GM19043 (cell line): ENCODE results near the gene PLEKHA8.
"Not testable (repeated sequence)": the region's sequence is repeated elsewhere in the genome, so short reads cannot be mapped to it uniquely, and the experiment has no call there.

Experiments used
- ATAC-seq: cut with Tn5 transposase; IDR thresholded peaks from one replicate; pipeline ENCODE4 v1.9.1; 2021; ENCODE audit warnings: low read depth; ENCODE audit not compliant: unreplicated experiment

The PLEKHA8 gene

GRCh38 chr7:30093420-30093952 is 65.3 kb downstream of the PLEKHA8 start:
- no peak for ATAC-seq

- not testable (repeated sequence) for ATAC-seq
These were observed 70.4 kb downstream of the PLEKHA8 start for GRCh38 chr7:30098599-30098998.

GRCh38 chr7:30102281-30102680 is 74.1 kb downstream of the PLEKHA8 start:
- ATAC-seq: no peak

- ATAC-seq: no peak
These were observed 75.9 kb downstream of the PLEKHA8 start for GRCh38 chr7:30104157-30104556.

DNA sequence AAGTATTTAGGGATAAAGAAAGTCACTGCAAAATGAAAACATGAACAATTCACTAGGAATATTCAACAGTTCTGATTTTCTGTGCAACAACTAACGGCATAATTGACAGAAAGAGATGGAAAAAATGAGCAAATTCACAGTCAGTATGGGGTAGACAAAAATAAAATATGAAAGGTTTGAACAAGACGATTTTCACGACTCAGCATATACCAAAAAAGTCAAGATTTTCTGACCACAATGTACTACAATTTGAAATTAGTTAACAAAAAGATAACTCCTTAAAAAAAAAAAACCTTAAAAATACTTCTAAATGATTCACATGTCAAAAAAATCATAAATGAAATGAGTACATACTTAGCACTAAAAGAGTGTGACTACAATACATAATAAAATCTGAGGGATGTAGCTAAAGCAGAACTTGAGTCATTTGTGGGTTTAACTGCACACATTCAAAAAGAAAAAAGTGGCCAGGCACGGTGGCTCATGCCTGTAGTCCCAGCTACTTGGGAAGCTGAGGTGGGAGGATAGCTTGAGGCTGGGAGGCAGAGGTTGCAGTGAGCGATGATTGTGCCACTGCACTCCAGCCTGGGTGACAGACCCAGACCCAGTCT is 84.0 kb downstream of the PLEKHA8 start:
- ATAC-seq: no peak

DNA sequence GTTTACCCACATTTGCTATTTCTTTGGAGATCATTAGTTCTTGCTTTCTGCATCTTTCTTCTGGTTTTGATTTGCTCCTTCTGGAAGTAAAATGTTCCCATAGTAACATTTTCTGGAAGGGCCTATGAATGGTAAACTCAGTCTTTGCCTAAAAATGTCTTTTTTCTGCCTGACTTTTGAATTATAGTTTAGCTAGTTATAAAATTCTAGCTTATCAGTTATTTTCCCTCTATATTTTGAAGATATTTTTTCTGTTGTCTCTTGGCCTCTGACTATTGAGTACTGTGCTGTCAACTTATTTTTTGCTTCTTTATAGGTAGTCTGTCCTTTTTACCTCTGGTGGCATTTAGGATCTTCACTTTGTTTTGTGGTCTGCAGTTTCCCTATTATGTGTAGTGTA is 84.9 kb downstream of the PLEKHA8 start:
- ATAC-seq: no peak

DNA sequence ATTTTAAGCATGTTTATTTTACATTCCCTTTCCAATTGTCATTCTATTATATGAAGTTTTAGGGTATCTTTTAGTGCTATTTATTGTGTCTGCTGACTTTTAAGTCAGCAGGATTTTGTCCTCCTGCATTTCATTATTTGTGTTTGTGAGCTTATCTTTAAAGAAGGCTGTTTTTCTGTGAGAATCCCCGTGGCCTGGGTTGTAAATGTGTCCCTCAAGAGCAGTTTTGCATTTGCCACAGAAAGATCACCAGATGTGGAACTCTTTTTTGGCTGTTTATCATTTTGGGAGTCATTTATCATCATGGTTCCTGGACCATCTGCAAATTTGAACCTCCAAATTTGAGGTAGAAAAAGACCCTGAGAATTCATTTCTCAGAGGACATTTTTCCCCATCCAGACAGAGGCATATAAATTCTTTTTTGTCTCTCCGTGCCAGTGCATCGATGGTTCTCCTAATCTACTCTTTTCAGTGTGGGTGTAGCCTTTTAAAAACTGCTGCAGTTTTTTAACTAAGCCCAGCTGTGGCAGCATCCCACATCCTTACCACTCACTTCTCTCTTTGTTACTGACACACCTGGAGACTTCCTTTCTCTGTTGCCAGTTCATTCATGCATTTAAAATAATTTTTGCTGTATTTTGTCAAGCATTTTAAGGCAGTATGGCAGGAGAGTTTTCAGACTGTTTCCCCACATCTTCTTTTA is 86.5 kb downstream of the PLEKHA8 start:
- no peak for ATAC-seq

DNA sequence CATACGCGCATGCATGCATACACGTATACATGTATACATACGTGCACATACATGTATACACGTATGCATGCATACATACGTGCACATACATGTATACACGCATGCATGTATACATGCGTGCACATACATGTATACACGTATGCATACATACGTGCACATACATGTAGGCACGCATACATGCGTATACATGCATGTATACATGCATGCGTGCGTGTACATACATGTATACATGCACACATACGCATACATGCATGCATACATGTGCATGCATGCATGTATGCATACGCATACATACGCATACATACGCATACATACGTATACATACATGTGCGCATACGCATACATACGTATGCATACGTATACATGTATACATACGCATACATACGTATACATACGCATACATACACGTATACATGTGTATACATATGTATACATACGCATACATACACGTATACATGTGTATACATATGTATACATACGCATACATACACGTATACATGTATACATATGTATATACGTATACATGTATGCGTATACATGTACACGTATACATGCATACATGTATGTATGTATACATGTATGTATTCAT is 87.6 kb downstream of the PLEKHA8 start:
- ATAC-seq: no peak

DNA sequence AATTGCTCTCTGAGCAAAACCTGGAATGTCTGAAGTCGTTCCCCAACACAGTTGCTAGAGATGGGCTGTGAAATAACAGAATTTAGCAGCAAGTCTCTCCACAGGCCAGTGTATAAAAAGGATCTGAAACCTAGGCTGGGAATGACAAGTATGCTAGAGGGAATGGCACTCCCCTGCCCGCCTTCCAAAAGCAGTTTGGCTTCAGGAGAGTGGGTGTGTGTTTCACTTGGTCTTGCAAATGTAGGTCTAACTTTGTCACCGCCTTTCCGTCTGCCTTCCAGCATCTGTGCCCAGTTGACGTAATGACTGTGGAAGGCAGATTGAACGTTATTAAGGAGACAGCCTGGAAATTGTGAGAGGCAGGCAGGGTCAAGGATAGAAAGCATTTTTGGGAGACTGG is 88.6 kb downstream of the PLEKHA8 start:
- ATAC-seq: no peak

DNA sequence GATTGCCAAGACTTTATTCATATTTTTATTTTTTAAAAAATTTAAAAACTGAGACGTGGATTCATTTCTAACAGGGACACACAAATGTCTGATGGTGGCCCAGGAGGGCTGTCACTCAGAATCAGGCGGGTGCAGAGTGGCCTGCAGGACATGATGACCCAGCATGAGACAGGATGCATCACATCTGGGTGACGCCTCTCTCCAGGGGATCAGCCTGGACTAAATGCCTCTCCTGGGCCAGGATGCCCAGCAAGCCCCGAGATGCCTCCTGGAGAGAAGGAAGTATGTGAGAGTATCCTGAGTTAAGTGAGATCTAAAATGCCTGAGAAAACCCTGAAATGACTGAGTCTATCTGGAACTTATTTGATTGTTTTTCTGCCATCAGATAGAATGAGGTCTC is 89.7 kb downstream of the PLEKHA8 start:
- no peak for ATAC-seq

DNA sequence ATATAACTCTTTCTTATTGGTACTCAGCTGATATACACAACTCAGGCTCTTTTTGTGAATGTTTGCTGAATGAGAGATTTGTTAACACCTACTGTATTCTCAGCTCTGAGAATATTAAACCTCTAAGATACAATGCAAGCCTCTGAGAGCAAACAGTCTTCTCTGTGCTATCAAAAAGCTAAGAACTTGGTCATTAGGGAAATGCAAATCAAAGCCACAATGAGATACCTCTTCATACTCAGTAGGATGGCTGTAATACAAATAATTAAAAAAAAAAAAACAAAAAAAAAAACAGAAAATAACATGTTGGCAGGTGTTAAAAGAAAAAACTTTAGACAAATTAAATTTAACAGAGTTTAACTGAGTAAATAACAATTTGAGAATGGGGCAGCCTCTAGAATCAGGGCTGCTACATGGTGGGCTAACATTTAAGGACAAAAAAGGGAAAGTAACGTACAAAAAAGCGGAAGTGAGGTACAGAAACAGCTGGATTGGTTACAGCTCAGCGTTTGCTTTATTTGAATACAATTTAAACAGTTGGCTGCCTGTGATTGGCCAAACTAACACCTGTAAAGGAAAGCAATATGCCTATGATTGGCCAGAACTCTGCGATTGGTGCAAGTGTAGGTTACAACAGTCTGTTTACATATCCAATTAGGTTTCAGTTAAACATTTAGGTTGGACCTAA is 91.8 kb downstream of the PLEKHA8 start:
- no peak for ATAC-seq

DNA sequence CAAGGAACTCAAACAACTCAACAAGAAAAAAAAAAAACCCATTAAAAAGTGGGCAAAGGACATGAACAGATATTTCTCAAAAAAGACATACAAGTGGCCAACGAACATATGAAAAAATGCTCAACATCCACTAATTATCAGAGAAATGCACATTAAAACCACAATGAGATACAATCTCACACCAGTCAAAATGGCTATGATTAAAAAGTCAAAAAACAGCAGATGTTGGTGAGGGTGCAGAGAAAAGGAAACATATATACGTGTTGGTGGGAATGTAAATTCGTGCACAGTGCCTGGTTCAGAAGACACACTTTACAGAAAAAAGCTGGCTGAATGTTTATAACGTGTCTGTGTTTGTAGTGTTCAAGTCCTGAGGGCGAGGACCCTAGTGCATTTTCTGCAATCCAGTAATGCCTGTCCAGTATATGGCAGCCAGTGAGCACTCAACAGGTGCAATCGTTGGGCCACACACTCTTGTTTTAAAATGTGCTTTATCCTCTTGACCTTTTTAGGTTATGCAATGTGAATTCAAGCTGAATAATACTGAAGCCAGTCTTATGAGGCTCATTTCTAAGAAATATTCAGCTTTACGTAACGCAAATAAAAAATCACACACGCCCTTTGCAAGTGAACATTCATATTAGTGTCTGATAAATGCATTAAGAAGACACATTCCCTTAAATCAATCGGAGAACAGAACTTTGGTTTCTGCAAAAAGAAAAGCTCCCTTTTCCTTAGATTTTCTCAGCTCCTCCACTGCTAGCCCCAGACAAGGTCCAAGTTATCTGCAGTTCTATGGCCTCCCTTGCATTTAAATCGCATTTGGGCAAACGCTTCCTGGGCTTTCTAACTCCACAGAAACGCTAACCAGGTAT is 105.8 kb downstream of the PLEKHA8 start:
- ATAC-seq: no peak

- ATAC-seq: peak; percentile 80
These were observed 106.5 kb downstream of the PLEKHA8 start, which contains the start of gene MTURN for GRCh38 chr7:30134611-30135300. Gene MTURN (plus strand): TSS chr7:30134986. CDS start chr7:30135137, 151 bp downstream.

- peak; percentile 14 for ATAC-seq
These were observed 107.3 kb downstream of the PLEKHA8 start for GRCh38 chr7:30135301-30136116.

DNA sequence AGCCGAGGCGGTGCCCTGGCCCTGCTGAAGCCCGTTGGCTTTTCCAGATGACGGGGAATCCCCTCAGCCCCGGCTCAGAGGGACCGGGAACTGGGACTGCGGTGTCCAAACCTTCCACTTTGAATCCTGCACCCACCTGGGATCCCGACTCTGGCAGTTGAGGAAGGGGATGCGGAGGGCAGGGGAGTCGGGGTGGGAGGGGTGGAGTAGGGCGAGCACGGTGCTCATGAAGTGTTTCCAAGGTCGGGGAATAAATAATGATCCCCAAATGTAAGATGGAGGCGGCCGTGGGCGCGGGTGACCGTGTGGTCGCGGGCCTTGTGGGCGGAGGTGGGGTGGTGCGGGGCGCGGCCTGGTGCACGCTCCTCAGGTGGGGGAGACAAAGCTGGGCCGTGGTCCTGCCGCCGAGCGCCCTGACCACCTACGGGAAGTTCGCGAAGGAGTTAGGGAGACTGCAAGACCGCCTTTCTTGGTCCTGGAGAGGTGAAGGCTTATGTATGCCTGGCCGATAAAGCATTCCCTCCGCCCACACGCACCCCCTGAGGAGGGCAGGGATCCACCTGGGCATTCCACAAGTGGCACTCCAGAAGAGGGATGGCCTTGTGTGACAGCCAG is 108.0 kb downstream of the PLEKHA8 start:
- no peak for ATAC-seq

- no peak for ATAC-seq
These were observed 108.7 kb downstream of the PLEKHA8 start for GRCh38 chr7:30136743-30137485.

DNA sequence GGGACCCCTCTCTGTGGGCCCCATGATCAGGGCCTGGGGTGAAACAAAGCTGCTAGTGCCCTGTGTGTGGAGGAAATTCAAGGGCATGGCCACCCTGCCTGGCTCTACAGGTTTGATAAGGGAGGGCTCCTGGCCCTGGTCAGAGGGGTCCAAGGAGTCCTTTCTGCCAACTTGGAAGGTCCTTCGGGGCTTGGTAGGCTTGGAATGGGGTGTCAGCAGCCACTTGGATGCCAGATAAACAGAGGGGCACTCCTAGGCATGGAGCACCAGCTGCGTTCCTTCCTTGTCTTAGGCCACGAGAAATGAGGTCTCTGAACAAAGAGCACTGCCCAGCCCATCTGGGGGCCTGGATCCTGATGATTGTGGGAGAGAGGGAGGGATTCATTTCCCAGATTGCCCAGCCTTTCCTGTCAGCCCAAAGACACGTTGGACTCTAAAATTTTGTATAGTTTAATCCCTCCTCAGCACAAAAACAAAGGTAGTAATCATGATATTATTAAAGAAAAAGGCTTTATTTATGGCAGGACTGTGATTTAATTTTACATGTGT is 111.7 kb downstream of the PLEKHA8 start:
- ATAC-seq: no peak
